IMR-90 (cell line): ENCODE measurements around the gene RASGRF1. TPM values are rescaled to one million over a fixed set of nuclear protein-coding genes. Genes with fewer than 3 reads are reported as not detected.

Experiments used
- ATAC-seq: fragments of 200-7000 bp; cut with Tn5 transposase; 2 replicates; pipeline ENCODE4 v1.9.1; 2020; ENCODE audit warnings: low read depth, mild to moderate bottlenecking, moderate library complexity
- BruUV-seq: library from RNA; stranded (reverse); fragments of 400-500 nt; replicated peaks from 2 replicates; lab custom pipeline; 2021; lab: Mats Ljungman, UMichigan
- CTCF ChIA-PET: fragments of 300-600 bp; formaldehyde crosslinking; extraction: SDS; loops from one replicate; lab custom pipeline; 2021; ENCODE audit warnings: antibody characterized with exemption; lab: Yijun Ruan, JAX
- POLR2A ChIA-PET: fragments of 300-600 bp; sonication (Branson Sonifier 250); formaldehyde crosslinking; loops from one replicate; lab custom pipeline; 2022; ENCODE audit warnings: antibody characterized with exemption; ENCODE audit not compliant: unreplicated experiment; lab: Charles Lee
- DNase-seq: peaks from one replicate; pipeline ENCODE4 v3.0.0; 2013
- H2AFZ ChIP-seq: replicated peaks from 2 replicates; pipeline ENCODE3; 2013; ENCODE audit warnings: low read length, mild to moderate bottlenecking; ENCODE audit not compliant: poor library complexity
- H2AK5ac ChIP-seq: 2 replicates; pipeline ENCODE4 v1.6.1; 2013; ENCODE audit warnings: low read depth, low read length, inconsistent platforms
- H2AK9ac ChIP-seq: replicated peaks from 2 replicates; pipeline ENCODE3; 2013; ENCODE audit warnings: mild to moderate bottlenecking, low read depth, low read length, moderate library complexity; ENCODE audit not compliant: poor library complexity
- H2BK120ac ChIP-seq: 2 replicates; pipeline ENCODE4 v1.6.1; 2013; ENCODE audit warnings: low read depth, low read length, inconsistent platforms
- H2BK15ac ChIP-seq: 3 replicates; pipeline ENCODE4 v1.6.1; 2013; ENCODE audit warnings: low read depth, low read length, inconsistent platforms
- H2BK20ac ChIP-seq: 2 replicates; pipeline ENCODE4 v1.6.1; 2013; ENCODE audit warnings: low read depth, mild to moderate bottlenecking, inconsistent platforms, low read length, moderate library complexity
- H2BK5ac ChIP-seq: 2 replicates; pipeline ENCODE4 v1.6.1; 2013; ENCODE audit warnings: mild to moderate bottlenecking, low read depth, low read length, inconsistent platforms; ENCODE audit not compliant: poor library complexity, severe bottlenecking
- H3K14ac ChIP-seq: replicated peaks from 2 replicates; pipeline ENCODE4 v1.6.1; 2013; ENCODE audit warnings: low read depth, low read length, inconsistent platforms
- H3K18ac ChIP-seq: 2 replicates; pipeline ENCODE4 v1.6.1; 2013; ENCODE audit warnings: low read depth, low read length, control low read depth
- H3K23ac ChIP-seq: 2 replicates; pipeline ENCODE4 v1.6.1; 2013; ENCODE audit warnings: low read depth, low read length, inconsistent platforms
- H3K27ac ChIP-seq: 2 replicates; pipeline ENCODE4 v1.5.1; 2013; ENCODE audit warnings: mild to moderate bottlenecking, control low read depth, low read length; ENCODE audit not compliant: insufficient read depth
- H3K27me3 ChIP-seq: 2 replicates; pipeline ENCODE4 v1.6.1; 2013; ENCODE audit warnings: low read length; ENCODE audit not compliant: control insufficient read depth, insufficient read depth
- H3K36me3 ChIP-seq: 2 replicates; pipeline ENCODE4 v1.6.1; 2013; ENCODE audit warnings: low read length, mixed read lengths; ENCODE audit not compliant: control insufficient read depth, insufficient read depth
- H3K4ac ChIP-seq: 2 replicates; pipeline ENCODE4 v1.6.1; 2013; ENCODE audit warnings: low read depth, low read length, inconsistent platforms
- H3K4me1 ChIP-seq: 2 replicates; pipeline ENCODE4 v1.6.1; 2013; ENCODE audit warnings: low read length, mixed read lengths; ENCODE audit not compliant: control insufficient read depth, insufficient read depth
- H3K4me2 ChIP-seq: 2 replicates; pipeline ENCODE4 v1.6.1; 2013; ENCODE audit warnings: low read depth, mild to moderate bottlenecking, control low read depth, low read length, moderate library complexity
- H3K4me3 ChIP-seq: 2 replicates; pipeline ENCODE4 v1.5.1; 2013; ENCODE audit warnings: low read depth, mild to moderate bottlenecking, control low read depth, low read length, moderate library complexity; ENCODE audit not compliant: insufficient read depth
- H3K56ac ChIP-seq: 2 replicates; pipeline ENCODE4 v1.6.1; 2013; ENCODE audit warnings: low read length, inconsistent platforms; ENCODE audit not compliant: insufficient read depth; ENCODE audit errors: extremely low read depth
- H3K79me1 ChIP-seq, 2 experiments: 2 replicates each; pipeline ENCODE4 v1.6.1; 2013; ENCODE audit warnings: low read length in 2 of 2, inconsistent platforms in 1 of 2, low read depth in 1 of 2
- H3K9ac ChIP-seq: 2 replicates; pipeline ENCODE4 v1.6.1; 2013; ENCODE audit warnings: low read depth, low read length, control low read depth
- H3K9me1 ChIP-seq: 2 replicates; pipeline ENCODE4 v1.6.1; 2013; ENCODE audit warnings: low read length, inconsistent platforms; ENCODE audit not compliant: insufficient read depth
- H3K9me3 ChIP-seq: 2 replicates; pipeline ENCODE4 v1.6.1; 2013; ENCODE audit warnings: low read length; ENCODE audit not compliant: control insufficient read depth, insufficient read depth
- H4K20me1 ChIP-seq: 2 replicates; pipeline ENCODE4 v1.6.1; 2013; ENCODE audit warnings: low read length, inconsistent platforms; ENCODE audit not compliant: insufficient read depth
- H4K5ac ChIP-seq: 2 replicates; pipeline ENCODE4 v1.6.1; 2013; ENCODE audit warnings: mild to moderate bottlenecking, low read depth, low read length, control low read depth
- H4K8ac ChIP-seq, 2 experiments: 2 replicates each; pipeline ENCODE4 v1.6.1; 2013; ENCODE audit warnings: low read depth in 2 of 2, low read length in 2 of 2, control low read depth in 1 of 2, inconsistent platforms in 1 of 2
- H4K91ac ChIP-seq: 2 replicates; pipeline ENCODE4 v1.6.1; 2013; ENCODE audit warnings: low read depth, low read length, inconsistent platforms; ENCODE audit not compliant: insufficient read depth
- ELK1 ChIP-seq: fragments of 150-350 bp; IDR thresholded peaks from 2 replicates; pipeline ENCODE4 v1.6.1; 2016; ENCODE audit warnings: low read depth, mild to moderate bottlenecking, low read length, moderate library complexity, borderline replicate concordance
- FOS ChIP-seq: fragments of 150-350 bp; IDR thresholded peaks from 2 replicates; pipeline ENCODE4 v1.6.1; 2016; ENCODE audit warnings: low read depth, low read length
- MXI1 ChIP-seq: IDR thresholded peaks from 2 replicates; pipeline ENCODE4 v1.6.1; 2012; ENCODE audit warnings: low read depth, mild to moderate bottlenecking, low read length, moderate library complexity, borderline replicate concordance
- RAD21 ChIP-seq: IDR thresholded peaks from 2 replicates; pipeline ENCODE4 v1.6.1; 2012; ENCODE audit warnings: low read length, improper control_type of control experiment
- RFX5 ChIP-seq: IDR thresholded peaks from 2 replicates; pipeline ENCODE4 v1.8.0; 2012; ENCODE audit warnings: low read depth, mild to moderate bottlenecking, low read length, moderate library complexity
- USF2 ChIP-seq: fragments of 150-350 bp; IDR thresholded peaks from 2 replicates; pipeline ENCODE4 v1.6.1; 2017; ENCODE audit warnings: mild to moderate bottlenecking, antibody characterized with exemption, low read length, low read depth
- WGBS, 2 experiments: methylation state at CpG; one replicate each; pipeline versions ENCODE4 v1.1.5 to v1.1.7; 2013; ENCODE audit warnings: missing lambda C conversion rate in 2 of 2; ENCODE audit not compliant: insufficient read length in 1 of 2; ENCODE audit errors: extremely low coverage in 2 of 2; 5-methylcytosine and 5-hydroxymethylcytosine counted together
- dilution Hi-C: fragments of 300-500 bp; cut with HindIII; formaldehyde crosslinking; loops from one replicate; pipeline ENCODE4 v1.14.3; 2018; ENCODE audit warnings: low sequenced_read_pairs; ENCODE audit not compliant: unreplicated experiment
- in situ Hi-C: fragments of 300-500 bp; cut with MboI; formaldehyde crosslinking; loops from 3 replicates; pipeline ENCODE4 v1.14.3; 2019; ENCODE audit warnings: low sequenced_read_pairs, inconsistent platforms, mixed read lengths
- intact Hi-C: fragments of 100-400 bp; cut with micrococcal nuclease; formaldehyde crosslinking; loops from 2 replicates; pipeline ENCODE4 v1.10.0; 2022
- polyA plus RNA-seq, 3 experiments: library from polyadenylated mRNA; depleted of rRNA; stranded (reverse); fragments of >200 nt; gene quantifications; 2 replicates each; pipeline ENCODE4 v1.2.3, GENCODE V29; 2012; ENCODE audit warnings: low replicate concordance in 1 of 3
- total RNA-seq: library from RNA; depleted of rRNA; stranded (reverse); fragments of >200 nt; gene quantifications from 2 replicates; pipeline ENCODE4 v1.2.3, GENCODE V29; 2012

RASGRF1 gene
- total and polyA plus RNA-seq, 2 of the 4 experiments (the other 2 are of a cell fraction): under 0.01 to 0.15 TPM

GRCh38 chr15:78943692-78944091, 146.9 kb downstream of the RASGRF1 start:
- dilution Hi-C loops (no loop called here), intact Hi-C loops (no loop called here), in situ Hi-C loops (no loop called here)
- H4K8ac ChIP-seq: no peak overlapping the region
- H3K79me1 ChIP-seq: no peaks in the 10 kb centered on the region
- no peak overlapping the region for H2AK5ac ChIP-seq
- no peak overlapping the region for H2BK120ac ChIP-seq
- no peak overlapping the region for H2BK5ac ChIP-seq
- H3K23ac ChIP-seq: no peak overlapping the region
- POLR2A ChIA-PET: no interaction called here
- DNase-seq (no peak), ATAC-seq (no peak)
- no peaks in the 10 kb centered on the region for H3K36me3 ChIP-seq
- no peak overlapping the region for H2BK20ac ChIP-seq
- TF ChIP-seq FOS (no peak), ELK1 (no peak), USF2 (no peak), RFX5 (no peak), RAD21 (no peak), MXI1 (no peak)
- H2AFZ ChIP-seq: no peak overlapping the region
- no TSS peak for BruUV-seq
- CTCF ChIA-PET: no interaction called here
- no peak overlapping the region for H3K14ac ChIP-seq
- H2AK9ac ChIP-seq: no peak overlapping the region
- peaks cover 37% of the 10 kb centered on the region for H3K27me3 ChIP-seq
- H3K56ac ChIP-seq: no peak overlapping the region
- H3K27ac ChIP-seq: no peak overlapping the region
- no peaks in the 10 kb centered on the region for H3K9me3 ChIP-seq
- H3K18ac ChIP-seq: no peak overlapping the region
- no peak overlapping the region for H3K4ac ChIP-seq
- no peak overlapping the region for H2BK15ac ChIP-seq
- no peak overlapping the region for H4K5ac ChIP-seq
- no peak overlapping the region for H3K4me2 ChIP-seq
- H3K9ac ChIP-seq: no peak overlapping the region
- WGBS, 2 experiments: no CpG with 5 or more reads among the region's 7 CpGs
- peaks cover 2% of the 10 kb centered on the region; the same call in 1 of the 2 replicates for H3K4me1 ChIP-seq
- H3K9me1 ChIP-seq: no peaks in the 10 kb centered on the region
- H4K20me1 ChIP-seq: no peaks in the 10 kb centered on the region
- H4K91ac ChIP-seq: no peak overlapping the region
- H3K4me3 ChIP-seq: no peak overlapping the region
